Stimulated activated CD8-positive, alpha-beta memory T cell treated with anti-CD3 and anti-CD28 coated beads, Interleukin-12 subunit alpha, Interleukin-12 subunit beta, amount 100 ng/mL, for 1 hour (primary cell): Measurements from ENCODE around the gene ST7L.

Experiments
- DNase-seq: peaks from one replicate; pipeline ENCODE4 v3.0.0-alpha.2; 2020; ENCODE audit warnings: low read depth

Gene ST7L

DNA sequence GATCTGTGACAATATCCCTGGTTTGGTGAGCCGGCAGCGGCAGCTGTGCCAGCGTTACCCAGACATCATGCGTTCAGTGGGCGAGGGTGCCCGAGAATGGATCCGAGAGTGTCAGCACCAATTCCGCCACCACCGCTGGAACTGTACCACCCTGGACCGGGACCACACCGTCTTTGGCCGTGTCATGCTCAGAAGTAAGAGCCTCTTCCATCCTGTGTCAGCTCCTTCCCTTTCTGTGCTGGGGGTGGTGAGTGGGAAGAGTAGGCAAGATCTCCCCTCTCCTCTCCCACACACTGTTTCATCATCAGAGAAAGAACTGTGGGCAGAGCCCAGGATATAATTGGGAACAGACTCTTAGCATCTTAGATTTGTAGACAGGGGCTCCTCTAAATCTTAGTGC, 104.0 kb downstream of the ST7L start:
- DNase-seq, result no peak

DNA sequence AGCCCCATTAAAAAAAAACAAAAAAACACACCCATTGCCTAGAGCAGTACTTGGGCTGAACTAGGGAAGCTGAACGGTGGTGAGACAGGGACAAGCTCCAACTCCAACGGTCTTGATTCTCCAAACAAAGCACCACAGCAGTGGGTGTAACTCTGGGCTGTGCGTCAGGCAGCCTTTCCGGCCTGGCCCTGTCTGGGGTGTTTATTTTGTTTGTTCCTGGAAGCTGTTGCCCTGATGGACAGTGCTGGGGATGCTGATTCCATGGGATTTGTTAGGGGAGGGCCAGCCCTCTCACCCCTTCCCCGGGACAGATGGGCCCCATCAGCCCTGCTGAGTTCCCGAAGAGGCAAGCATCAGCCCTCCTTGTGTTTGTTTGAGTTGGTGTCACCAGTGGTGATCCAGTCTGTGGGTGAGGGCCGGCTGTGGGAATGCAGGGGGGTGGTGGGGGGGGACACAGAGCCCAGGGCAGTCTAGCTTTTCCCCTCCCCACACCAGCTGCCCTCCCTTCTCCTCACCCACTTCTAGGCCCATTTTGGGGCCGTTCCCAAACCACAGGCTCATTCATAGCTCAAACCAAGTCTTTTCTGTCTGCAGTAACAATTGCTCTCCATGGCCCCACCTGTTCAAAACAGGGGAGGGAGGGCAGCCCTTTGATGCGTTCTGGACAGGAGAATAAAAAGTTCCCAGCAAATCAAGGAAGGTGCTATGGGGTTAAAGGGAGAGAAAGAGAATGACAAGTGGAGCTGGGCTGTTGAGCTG, 105.7 kb downstream of the ST7L start:
- no peak for DNase-seq

DNA sequence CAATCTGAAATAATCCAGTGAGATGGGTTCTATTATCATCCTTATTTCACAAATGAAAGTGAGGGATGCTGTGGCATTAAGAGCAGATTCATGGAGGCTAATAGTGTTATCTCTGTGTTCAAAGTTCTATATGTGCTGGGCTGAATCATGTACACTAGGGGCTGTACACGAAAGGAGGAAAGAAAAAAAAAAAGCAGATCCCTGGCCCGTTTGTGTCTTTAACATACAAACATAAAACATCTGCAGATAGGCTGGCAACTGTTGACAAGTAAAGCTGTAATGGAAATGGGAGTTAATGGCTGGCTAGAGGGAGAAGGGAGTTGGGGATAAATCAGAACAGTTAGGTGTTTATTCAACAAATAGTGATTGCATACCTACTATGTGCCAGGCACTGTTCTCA, 107.0 kb downstream of the ST7L start:
- DNase-seq, result no peak

DNA sequence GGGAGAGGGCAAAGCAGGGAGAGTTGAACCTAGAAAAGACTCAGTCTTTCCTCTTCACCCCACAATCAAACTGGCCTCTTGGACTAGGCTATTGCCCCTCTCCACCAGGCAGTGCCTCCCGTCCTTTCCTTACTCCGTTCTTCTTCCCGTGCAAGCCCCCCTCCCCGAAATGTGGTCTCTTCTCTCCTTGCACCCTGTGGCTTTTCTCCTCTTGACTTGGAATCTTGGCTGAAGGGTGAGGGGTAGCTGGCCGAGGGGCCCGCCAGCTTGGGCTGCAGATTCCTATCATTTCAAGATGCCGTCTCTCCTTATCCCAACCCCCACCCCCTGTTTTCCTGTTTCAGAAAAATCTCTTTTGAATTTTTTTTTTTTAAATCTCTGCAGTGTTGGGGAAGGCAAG, 108.6 kb downstream of the ST7L start:
- DNase-seq, result no peak

DNA sequence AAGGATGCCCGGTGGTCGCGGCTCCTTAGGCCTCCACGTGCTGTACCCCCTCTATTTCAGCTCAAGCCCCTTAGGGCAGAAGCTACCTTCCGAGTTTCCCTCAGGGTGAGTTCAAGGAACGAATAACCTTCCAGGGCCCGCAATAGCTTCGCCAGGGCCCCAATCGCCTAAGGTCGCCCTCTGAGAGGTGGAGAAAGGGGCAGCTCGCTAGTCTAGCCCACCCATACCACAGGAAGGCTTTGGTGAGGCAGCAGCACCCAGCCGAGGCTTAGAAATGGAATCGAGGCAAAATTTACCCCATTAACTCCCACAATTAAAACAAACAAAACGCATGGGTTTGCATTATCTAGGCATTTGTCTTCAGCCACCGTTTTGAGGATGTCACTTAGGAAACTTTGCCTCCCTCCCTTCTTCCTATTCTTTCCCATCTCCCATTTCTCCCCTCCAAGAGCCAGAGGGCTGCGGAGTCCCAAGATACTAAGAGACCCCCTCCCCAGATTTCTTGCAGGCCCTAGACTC, 109.2 kb downstream of the ST7L start:
- DNase-seq, result no peak

DNA sequence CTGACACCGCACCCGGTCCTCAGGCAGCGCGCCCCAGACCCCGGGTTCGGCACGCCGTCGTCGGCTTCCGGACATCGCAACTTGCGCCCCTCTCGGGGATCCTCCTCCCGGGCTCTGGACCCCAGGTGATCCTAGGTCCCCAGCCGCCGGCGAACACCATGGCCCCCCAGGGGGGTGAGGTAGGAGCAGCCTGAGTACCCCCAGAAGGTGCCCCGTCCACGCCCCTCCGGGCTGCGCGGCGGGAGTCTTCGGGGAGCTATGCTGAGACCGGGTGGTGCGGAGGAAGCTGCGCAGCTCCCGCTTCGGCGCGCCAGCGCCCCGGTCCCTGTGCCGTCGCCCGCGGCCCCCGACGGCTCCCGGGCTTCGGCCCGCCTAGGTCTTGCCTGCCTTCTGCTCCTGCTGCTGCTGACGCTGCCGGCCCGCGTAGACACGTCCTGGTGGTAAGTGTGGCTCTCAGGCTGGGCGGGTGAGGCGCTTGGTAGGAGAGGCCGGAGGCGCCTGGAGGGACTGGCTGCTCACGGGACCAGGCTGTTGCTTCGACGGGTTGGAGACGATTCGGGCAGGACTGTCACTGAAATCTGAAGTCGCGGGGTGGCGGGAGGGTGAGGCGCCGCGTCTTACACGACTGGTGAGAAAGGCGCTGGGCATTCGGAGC, 109.8 kb downstream of the ST7L start:
- DNase-seq, result no peak

DNA sequence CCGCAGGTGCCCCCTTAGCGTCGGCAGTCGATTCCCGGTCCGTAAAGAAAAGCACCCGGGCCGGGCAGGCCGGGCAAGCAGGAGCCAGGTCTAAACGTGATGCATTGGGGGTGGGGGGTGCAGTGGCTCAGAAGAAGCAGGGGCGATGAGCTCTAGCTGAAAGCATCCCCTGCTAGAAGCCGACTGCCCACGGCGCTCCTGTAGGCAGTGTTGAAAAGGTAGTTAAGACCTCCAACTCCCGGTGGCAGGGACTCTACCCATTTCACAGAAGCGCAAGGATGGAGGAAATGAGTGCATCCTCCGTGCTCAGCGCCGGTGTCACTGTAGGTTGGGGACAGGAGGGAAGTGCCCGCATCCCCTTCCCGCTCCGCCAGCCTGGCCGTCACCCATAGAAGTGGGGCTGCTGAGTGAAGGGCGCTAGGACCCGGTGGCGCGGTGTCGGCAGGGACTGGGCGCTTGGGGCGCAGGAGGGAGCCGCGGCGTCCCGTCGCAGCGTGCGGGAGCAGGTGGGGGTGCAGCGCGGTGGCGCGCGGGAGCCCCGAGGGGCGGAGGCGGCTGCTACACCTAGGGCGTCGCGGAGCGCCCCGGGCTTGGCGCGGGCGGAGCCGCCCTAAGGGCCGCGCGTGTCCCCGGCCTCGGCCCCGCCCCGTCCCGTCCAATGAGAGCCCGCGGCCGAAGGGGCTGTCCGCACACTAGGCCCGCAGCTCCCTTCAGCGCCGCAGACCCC, 110.5 kb downstream of the ST7L start, which contains the start of gene WNT2B:
Gene WNT2B, plus strand, starts transcription at position 688 of the 727 bp plus-strand sequence. CDS start 298 bp downstream, outside the sequence.
- no peak for DNase-seq

DNA sequence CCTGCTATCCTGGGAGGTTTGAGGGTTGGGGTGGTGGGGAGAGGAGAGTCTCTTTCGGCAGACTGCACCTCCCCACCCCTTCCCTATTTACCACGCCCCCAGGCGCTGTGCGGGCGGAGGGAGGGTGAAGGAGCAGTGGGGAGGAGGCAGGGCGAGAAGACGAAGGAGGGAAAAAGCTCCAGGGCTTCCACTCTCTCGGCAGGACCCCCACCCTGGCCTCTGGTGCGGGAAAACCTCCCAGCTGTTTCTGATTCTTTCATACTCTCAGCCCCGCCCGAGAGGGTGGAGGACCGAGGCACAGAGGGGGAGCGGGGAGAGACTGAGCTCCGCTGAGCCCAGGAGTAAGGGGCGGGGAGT, 111.0 kb downstream of the ST7L start:
- no peak for DNase-seq

DNA sequence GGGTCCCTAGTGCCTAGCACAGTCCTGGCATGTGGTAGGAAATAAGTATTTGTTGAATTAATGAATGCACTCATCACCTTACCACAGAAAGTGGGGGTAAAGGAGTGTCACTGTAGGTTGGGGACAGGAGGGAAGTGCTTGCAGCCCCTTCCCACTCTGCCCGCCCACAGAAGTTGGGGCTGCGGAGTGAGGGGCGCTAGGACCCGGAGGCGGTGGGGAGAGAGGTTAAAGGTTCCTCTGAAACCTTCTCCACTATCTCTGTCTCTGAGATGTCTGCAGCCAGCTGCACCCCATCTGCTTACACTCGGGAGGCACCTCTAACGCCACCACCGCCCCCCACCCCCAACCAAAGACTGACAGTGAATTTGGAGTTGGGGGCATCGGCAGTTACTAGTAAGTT, 111.6 kb downstream of the ST7L start:
- no peak for DNase-seq

DNA sequence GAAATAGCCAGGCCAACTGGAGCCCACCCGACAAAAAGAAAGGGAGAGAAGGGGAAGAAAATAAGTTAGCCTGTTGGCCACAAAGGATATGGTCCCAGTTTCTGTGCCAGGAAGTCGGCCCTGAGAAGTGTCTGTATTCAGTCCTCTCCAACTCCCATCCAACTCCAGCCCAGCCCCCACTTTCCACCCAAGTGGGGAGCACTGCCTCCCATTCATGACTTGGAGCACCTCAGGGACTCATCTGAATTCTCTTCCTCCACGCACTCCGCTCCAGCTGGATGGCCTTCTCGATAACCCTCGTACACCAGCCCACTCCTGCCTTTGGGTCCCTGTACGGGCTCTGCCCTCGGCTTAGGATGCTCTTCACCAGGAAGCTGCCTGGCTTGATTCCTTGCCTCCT, 112.2 kb downstream of the ST7L start:
- no peak for DNase-seq

DNA sequence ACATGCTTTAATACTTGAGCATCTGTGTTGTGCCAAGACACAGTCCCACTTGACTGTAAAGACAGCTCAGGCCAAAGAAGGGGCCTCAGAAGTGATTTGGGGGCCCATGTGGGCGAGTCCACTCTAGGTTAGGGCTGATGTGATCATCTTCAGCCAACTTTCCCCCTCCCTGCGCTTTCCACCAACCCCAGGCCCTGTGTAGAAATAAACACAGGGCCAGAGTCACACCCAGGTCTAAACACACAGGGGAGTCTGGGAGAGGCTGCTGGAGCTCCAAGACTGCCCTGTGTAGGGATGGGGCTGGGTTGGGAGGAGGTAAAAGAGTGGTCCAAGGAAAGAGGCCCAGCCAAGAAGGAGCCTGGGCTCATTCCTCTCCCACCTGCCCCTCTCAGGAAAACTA, 112.6 kb downstream of the ST7L start:
- DNase-seq, result no peak

DNA sequence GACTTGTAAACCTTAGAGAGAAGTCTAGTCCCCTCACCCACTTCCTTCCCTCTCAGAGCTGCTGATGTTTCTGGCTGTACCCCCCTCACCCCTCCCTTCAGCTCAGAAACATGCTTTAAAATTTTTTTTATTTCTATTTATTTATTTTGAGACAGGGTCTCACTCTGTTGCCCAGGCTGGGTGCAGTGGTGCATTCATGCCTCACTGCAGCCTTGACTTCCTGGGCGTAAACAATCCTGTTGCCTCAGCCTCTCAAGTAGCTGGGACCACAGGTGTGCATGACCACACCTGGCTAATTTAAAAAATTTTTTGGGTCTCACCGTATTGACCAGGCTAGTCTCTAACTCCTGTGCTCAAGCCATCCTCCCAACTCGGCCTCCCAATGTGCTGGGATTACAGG, 113.1 kb downstream of the ST7L start:
- no peak for DNase-seq

DNA sequence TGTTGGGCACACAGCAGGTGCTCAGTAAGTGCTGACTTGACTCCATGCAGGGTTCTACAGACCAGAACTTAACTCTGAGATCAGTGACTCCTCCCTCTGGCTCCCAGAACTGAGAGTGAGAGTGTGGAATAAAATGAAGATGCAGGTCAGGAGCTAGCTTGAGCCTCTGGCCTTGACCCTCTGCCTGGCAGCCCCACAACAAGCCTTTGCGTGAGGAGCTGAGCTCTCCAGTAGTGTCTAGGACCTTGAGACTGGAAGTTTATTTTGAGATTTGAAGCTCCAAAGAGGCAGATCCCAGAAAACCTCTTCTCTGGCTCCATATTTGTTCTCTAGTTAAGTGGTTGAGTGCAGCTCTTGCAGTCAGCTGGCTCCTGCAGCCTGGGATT, 113.5 kb downstream of the ST7L start:
- DNase-seq, result no peak

DNA sequence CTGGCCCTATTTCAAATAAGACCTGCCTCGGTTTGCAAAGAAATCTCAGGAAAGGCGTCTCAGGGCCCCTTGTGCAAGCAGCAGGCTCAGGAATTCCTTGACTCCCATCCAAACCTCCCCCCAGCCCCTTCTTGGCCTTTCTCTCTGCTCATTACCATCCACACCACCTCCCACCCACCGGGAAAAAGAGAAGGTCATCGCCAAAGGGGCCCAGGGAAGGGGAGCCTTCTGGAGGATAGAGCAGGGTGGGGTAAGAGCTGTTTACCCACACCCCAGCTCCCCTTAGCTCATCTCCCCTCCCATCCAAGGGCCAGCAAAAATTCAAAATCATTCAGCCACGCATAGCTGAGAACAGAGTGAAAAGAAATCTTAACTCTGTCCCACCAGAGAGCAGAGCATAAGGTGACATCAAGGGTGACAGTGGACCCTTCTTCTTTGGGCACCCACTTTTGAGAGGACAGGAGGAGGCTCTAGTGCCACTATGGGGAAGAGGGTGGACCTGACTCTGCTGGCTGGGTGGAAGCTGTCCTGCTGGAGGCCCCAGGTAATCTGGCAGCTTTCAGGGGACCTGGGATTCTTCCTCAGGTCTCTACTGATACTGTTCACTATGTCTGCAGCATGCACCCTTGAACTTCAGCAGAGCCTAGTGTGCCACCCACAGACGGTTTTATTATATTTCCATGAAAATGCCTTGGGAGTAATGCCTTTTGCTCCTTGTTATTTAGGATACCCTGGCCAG, 114.1 kb downstream of the ST7L start:
- no peak for DNase-seq

DNA sequence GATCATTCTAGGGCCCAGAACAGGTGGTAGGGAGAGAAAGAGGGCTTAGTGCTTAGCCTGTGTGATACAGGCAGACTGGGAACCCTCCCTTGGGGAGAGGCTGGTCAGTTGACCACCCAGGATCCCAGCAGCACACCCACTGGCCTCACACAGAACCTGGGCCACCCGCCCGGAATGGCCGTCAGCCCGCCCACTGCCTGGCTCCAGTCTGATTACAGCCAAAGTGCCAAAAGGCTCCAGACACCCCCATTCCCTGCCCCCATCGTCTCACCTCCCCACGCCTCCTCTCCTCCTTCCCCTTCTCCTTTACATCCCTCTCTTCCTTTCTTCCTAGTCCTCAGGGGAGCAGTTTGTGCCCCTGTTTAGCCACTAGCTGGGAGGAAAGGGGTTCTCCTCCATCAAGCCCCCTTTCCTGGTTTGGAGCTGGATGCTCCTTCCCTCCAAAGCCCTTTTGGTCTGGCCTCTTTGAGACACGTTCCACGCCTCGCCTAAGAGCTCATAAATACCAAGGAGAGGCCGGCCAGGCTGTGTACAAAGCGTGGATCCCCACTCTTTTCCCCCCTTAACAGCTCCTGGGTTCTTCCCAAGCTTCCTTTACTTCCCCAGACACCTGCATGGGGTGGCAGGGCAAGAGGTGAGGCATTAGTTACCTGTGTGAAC, 114.8 kb downstream of the ST7L start:
- no peak for DNase-seq

DNA sequence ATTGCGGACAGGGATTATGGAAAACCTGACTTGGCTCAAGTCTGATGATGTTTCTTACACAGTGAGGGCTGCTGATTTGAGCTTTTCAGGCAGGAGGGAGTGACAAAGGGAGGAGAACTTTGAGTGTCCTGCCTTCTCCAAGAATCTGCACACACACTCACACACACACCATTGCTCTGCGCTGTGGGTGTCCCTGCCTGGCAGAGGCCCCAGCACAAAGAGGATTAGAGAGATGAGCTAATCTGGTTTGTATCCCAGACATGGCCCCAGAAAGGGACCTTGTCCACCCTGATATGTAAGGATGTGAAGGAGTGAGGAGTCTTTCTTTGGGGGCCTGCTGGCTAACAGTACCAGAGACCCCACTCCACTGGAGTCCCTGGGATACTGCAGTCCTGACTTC, 116.1 kb downstream of the ST7L start:
- no peak for DNase-seq

DNA sequence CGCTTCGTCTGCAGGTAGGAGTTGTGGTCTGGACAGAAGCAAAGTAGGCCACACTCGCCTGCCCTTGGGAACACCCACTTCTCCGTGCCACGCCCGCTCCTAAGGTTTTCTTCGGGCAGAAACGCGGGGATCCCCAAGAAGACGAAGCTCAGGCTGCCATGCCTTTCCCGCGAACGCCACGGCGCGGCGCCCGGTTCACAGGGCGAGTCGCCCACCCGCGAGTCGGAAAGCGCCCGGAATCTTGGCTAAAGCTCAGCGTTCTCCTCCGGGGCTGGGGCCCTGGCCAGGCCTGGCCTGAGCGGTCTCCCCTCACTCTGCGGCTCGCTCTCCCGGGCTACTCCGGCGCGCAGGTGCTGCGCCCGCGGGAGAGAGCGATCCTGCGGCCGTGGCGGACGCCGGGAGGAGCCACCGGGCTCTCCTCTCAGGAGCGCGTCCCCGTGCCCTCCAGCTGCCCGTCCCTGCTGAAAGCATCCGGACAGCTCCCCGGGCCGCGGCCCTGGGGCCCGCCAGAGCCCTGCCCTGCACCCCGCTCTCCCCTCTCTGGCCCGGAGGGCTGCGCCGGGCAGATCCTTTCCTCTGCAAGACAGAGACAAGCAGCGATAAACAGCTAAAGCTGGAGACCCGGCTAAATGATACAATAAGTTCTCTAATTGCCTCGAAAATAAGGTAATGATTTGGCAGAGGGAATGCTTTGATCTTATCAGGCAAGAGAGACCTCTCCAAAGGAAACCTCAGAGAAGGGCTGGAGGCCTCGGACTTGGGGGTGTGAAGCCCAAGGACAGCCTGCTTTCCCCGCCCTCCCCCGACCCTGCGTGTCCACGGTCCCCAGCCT, 116.9 kb downstream of the ST7L start:
- peak; percentile 31 for DNase-seq

DNA sequence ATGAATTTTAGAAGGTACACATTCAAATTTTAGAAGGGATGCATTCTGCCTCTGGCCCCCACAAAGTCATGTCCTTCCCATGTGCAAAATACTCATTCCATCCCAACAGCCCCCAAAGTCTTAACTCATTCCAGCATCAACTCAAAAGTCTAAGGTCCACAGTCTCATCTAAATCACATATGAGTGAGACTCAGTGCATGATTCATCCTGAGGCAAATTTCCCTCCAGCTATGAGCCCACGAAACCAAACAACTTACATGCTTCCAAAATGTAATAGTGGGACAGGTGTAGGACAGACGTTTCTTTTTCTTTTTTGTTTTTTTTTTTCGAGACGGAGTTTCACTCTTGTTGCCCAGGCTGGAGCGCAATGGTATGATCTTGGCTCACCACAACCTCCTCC, 122.7 kb downstream of the ST7L start:
- DNase-seq, result no peak

DNA sequence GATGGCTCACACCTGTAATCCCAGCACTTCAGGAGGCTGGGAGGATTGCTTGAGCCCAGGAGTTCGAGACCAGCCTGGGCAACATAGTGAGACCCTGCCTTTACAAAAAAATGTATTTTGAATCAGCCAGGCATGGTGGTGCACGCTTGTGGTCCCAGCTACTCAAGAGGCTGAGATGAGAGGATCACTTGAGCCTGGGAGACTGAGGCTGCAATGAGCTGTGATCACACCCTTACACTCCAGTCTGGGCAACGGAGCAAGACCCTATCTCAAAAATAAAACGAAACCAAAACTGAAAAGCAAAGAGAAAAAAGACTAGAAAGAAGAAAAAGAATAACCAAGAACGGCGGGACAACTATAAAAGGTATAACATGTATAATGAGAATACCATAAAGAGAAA, 125.6 kb downstream of the ST7L start:
- no peak for DNase-seq

DNA sequence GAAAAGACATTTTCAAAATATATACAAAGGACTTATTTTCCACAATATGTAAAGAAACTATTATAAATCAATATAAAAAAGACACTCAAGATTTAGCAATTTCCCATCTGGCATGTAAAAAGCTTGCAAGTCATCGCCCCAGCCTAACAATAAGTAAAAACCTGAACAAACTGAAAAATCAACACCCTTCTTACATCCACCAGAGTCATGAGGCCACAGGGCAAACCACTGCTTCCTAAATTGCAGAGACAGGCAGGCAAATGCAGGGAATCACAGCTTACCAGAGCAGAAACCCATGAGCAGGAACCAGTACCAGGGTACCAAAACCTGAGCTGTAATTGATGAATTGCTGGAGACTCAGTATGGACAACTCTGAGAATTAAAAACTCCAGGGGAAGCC, 126.9 kb downstream of the ST7L start:
- no peak for DNase-seq

DNA sequence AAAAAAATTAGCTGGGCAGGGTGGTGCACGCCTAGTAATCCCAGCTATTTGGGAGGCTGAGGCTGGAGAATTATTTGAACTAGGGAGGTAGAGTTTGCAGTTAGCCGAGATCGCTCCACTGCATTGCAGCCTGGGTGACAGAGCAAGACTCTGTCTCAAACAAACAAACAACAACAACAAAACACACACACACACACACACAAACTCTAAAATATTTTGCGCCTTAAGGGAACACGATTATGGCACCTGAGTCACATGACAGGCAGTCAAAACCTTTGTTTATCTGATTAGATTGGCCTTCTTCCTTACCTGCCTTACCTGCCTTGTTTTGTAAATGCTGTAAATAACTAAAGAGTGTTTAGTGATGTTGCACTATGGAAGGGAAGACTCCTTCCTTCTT, 130.8 kb downstream of the ST7L start:
- no peak for DNase-seq
